Stimulated activated CD4-positive, alpha-beta T cell treated with anti-CD3 and anti-CD28 coated beads, TNF-alpha, amount 100 ng/mL, for 48 hours (primary cell): ENCODE measurements around the gene ACTG2.

Experiments
- DNase-seq, 3 donors: peaks; one replicate each; pipeline ENCODE4 v3.0.0-alpha.2; 2020; ENCODE audit warnings: low read depth in 3 of 3

The ACTG2 gene

GRCh38 chr2:73913414-73914054 is 20.7 kb downstream of the ACTG2 start:
- DNase-seq, result no peak

DNA sequence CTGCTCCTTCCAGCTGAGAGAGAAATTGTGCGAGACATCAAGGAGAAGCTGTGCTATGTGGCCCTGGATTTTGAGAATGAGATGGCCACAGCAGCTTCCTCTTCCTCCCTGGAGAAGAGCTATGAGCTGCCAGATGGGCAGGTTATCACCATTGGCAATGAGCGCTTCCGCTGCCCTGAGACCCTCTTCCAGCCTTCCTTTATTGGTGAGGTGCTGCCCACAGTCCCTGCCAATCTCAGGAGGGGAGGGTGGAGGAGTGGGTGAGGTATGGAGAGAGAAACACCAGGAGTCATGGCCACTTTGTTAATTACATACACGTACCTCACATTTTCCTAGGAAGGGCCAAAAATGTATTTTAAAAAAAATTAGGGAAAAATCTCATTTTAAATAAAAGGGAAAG is 21.9 kb downstream of the ACTG2 start:
- no peak for DNase-seq

- no peak for DNase-seq
Observed at GRCh38 chr2:73915437-73915993, 22.7 kb downstream of the ACTG2 start.

- no peak for DNase-seq
Observed at GRCh38 chr2:73916666-73917065, 23.9 kb downstream of the ACTG2 start.

DNA sequence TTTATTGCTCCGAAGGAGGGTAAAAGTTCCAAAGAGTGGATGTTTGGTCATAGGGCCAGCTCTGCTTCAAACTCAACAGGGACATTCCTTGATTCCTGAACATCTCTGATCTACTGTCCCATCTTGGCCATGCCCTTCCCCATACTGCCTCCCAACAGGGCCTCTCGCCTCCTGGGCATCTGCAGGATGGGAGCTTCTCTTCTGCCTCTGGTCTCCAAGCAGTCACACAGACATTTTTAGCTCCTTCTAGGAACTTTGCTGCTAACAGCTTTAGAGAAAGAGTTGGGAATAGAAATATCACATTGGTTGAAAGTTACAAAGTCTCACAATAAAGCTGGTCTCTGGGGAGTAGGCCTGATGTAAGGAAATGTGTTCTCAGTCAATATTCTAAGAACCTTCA is 24.5 kb downstream of the ACTG2 start:
- DNase-seq, result no peak

GRCh38 chr2:73917696-73918207 is 24.9 kb downstream of the ACTG2 start:
- no peak for DNase-seq

- no peak for DNase-seq
Observed at GRCh38 chr2:73918856-73919255, 26.0 kb downstream of the ACTG2 start.

DNA sequence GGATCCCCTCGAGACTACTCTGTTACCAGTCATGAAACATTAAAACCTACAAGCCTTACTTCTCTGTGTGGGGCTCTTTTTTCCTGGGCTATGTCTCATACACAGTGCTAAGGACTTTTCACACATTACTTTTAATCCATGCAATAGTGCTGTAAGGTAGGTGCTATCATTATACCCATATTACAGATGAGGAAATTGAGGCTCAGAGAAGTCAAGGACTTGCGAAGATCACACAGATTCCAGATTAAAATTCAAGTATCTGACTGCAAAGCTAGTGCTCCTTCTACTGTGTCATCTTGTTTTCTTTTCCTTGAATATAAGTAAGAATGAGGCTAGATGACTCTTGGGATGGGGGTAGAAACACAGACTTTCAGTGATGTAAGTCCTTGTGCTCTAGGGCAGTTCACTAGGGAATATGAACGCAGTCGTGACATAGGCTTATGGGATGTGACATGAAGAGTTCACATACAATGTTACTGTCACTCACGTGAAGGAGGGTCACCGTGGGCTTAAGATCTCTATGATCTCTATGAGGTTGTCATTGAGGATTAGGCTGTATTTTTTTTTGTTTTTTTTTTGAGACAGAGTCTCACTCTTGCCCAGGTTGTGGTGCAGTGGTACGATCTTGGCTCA is 26.9 kb downstream of the ACTG2 start:
- no peak for DNase-seq

DNA sequence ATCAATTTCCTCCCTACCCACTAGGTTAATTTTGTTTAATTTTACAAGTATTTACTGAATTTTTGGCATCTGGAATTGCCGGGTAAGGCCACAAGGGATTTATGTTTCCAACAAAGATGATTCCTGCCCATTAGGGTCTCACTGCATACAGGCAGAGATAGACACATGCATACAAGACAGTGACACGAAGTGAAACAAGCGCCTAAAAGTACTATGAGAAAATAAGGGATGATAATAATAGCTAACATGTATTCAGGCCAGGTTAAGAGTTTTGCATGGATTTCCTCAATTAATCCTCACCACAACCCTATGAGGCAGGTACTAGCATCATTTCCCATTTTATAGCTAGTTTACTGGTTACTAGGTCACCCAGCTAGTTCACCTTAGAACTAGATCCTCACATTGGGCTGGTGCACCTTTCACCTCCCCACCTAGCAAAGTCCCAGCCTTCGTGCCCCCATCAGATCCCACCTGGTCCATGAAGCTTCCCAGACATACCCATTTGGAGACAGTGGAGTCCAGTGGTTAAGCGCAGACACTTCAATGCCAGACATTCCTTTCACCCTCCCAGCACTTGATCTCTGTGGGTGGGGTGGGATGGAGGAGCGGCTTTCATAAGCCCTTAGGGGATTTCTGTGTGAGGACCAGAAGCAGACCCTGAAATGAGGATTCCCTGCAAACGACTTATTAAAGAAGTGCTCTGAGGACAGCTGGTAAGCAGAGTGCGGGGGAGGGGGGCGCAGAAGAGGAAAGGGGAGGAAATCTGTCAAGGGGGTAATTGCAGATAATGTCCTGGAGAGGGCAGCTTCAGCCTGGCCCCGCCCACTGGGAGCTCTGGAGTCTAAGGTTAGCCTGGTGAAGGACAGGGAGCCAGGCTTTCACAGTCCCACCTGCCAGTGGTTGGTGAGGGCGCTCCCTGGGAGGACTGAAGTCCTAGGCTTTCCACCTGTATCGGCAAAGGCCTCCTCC is 28.1 kb downstream of the ACTG2 start:
- no peak for DNase-seq

- DNase-seq, result no peak
Observed at GRCh38 chr2:73921581-73921980, 28.8 kb downstream of the ACTG2 start.

- DNase-seq, result no peak
Observed at GRCh38 chr2:73922681-73923080, 29.9 kb downstream of the ACTG2 start.

DNA sequence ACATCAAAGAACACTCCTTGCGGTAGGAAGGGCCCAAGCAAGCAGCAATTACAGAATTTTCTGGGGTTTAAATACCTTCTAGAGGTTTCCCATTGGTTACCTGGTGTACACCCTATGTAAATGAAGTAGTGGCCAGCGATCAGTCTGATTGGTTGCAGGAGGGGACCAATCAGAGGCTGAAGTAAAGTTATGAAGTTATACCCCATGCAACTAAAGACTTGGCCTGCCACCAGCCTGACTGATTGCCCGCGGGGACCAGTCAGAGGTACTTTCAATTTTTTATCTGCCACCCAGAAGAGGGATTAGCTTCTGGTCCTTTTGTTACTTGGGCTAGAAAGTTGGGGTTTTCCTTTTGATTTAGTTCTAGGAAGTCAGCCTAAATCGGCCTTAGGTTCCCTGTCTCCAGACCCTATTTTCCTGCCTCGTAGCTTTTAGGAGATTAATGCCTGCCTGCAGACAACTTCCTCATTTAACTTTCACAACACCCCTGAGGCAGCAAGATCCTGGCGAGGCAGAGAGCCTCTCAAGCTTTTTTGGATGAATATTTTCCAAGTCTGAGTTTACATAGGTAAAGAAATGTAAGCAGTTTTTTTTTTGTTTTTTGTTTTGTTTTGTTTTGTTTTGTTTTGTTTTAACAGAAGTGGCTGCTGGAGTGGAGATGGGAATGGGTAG is 32.4 kb downstream of the ACTG2 start:
- DNase-seq, result no peak

GRCh38 chr2:73925853-73926492 is 33.2 kb downstream of the ACTG2 start:
- no peak for DNase-seq

- DNase-seq, result peak; percentile 90 to 96 (median 93)
Observed at GRCh38 chr2:73926493-73927327, 33.9 kb downstream of the ACTG2 start, which contains the start of gene DGUOK. Gene DGUOK, plus strand, starts transcription at chr2:73926880. Its CDS starts 31 bp downstream, at chr2:73926911.

GRCh38 chr2:73927344-73927743 is 34.5 kb downstream of the ACTG2 start:
- no peak for DNase-seq

DNA sequence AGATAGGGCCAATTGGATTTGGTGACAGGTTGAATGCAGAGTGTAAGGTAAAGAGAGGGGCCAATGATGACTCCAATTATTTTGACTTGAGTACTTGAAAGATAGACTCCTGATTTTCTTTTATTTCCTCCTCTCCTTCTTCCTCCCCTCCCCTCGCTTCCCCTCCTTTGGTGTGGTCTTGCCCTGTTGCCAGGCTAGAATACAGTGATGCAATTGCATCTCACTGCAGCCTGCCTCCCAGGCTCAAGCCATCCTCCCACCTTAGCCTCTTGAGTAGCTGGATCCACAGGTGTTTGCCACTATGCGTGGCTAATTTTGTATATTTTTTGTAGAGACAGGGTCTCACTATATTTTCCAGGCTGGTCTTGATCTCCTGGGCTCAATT is 36.1 kb downstream of the ACTG2 start:
- no peak for DNase-seq

GRCh38 chr2:73930386-73930785 is 37.6 kb downstream of the ACTG2 start:
- no peak for DNase-seq

- DNase-seq, result peak; percentile 33 to 47 (median 37)
Observed at GRCh38 chr2:73931531-73932500, 39.0 kb downstream of the ACTG2 start.

DNA sequence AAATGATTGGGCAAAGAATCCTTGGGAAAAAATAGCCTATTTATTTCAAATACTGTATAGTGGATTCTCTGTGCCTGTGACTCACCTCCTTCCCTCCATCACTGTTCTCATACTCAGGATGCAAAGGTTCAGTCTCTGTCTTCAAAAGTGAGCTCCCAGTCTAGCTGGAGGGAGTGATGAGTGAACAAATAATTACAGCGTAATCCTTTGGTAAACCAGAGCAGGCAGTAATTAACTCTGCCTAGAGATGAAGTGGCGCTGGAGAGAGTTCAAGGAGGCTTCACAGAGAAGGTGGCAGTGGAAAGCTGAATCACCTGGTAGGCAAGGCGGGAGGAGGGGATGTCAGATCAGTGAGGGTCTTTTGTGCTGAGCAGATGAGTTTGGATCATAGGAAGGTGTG is 40.4 kb downstream of the ACTG2 start:
- DNase-seq, result no peak
